GM23248 (cell line): ENCODE data around the gene TMIGD1. TPM values are rescaled to one million over a fixed set of nuclear protein-coding genes. Genes with fewer than 3 reads are reported as not detected.

ENCODE experiments used
- DNase-seq: peaks from one replicate; pipeline ENCODE4 v3.0.0-alpha.2; 2015
- H2AFZ ChIP-seq: fragments of 200-600 bp; sonication (generic); 2 replicates; pipeline ENCODE4 v1.6.1; 2016; ENCODE audit warnings: antibody characterized with exemption
- H3F3A ChIP-seq: fragments of 200-600 bp; sonication (generic); 2 replicates; pipeline ENCODE4 v1.6.1; 2016; ENCODE audit warnings: mild to moderate bottlenecking, antibody characterized with exemption, mixed run types; ENCODE audit not compliant: insufficient read depth
- H3K27ac ChIP-seq: fragments of 200-600 bp; sonication (generic); 2 replicates; pipeline ENCODE4 v1.5.1; 2016; ENCODE audit warnings: mild to moderate bottlenecking
- H3K27me3 ChIP-seq: fragments of 200-600 bp; sonication (generic); replicated peaks from 2 replicates; pipeline ENCODE4 v1.6.1; 2016; ENCODE audit warnings: mild to moderate bottlenecking; ENCODE audit not compliant: insufficient read depth
- H3K36me3 ChIP-seq: fragments of 200-600 bp; sonication (generic); 2 replicates; pipeline ENCODE4 v1.6.1; 2016; ENCODE audit warnings: low read depth, mild to moderate bottlenecking
- H3K4me1 ChIP-seq: fragments of 200-600 bp; sonication (generic); 2 replicates; pipeline ENCODE4 v1.6.1; 2016; ENCODE audit warnings: mild to moderate bottlenecking; ENCODE audit not compliant: insufficient read depth
- H3K4me2 ChIP-seq: fragments of 200-600 bp; sonication (generic); one replicate; pipeline ENCODE4 v1.6.1; 2016; ENCODE audit warnings: mild to moderate bottlenecking; ENCODE audit not compliant: unreplicated experiment
- H3K4me3 ChIP-seq: fragments of 200-600 bp; sonication (generic); 2 replicates; pipeline ENCODE4 v1.5.1; 2016; ENCODE audit warnings: mild to moderate bottlenecking
- H3K79me2 ChIP-seq: fragments of 200-600 bp; sonication (generic); 2 replicates; pipeline ENCODE4 v1.6.1; 2016; ENCODE audit warnings: mild to moderate bottlenecking; ENCODE audit not compliant: insufficient read depth
- H3K9ac ChIP-seq: fragments of 200-600 bp; sonication (generic); 2 replicates; pipeline ENCODE4 v1.6.1; 2016; ENCODE audit warnings: mild to moderate bottlenecking
- H3K9me2 ChIP-seq: fragments of 200-600 bp; sonication (generic); 2 replicates; pipeline ENCODE4 v1.6.1; 2016; ENCODE audit warnings: mixed run types, mild to moderate bottlenecking, moderate library complexity; ENCODE audit not compliant: insufficient read depth
- H3K9me3 ChIP-seq: fragments of 200-600 bp; sonication (generic); one replicate; pipeline ENCODE4 v1.6.1; 2017; ENCODE audit warnings: low read depth
- H4K20me1 ChIP-seq: fragments of 200-600 bp; sonication (generic); 2 replicates; pipeline ENCODE4 v1.6.0; 2016; ENCODE audit not compliant: insufficient read depth
- EZH2 ChIP-seq: fragments of 200-600 bp; sonication (generic); IDR thresholded peaks from 2 replicates; pipeline ENCODE4 v1.6.1; 2018; ENCODE audit warnings: antibody characterized with exemption, mild to moderate bottlenecking; ENCODE audit not compliant: insufficient read depth, poor library complexity, severe bottlenecking
- EZH2phosphoT487 ChIP-seq: fragments of 200-600 bp; sonication (generic); IDR thresholded peaks from 2 replicates; pipeline ENCODE4 v1.6.1; 2018; ENCODE audit warnings: antibody characterized with exemption, moderate library complexity, mild to moderate bottlenecking, low read depth; ENCODE audit not compliant: insufficient read depth
- WGBS, 2 experiments: methylation state at CpG; one replicate each; pipeline ENCODE4 v1.1.6; 2015 to 2017; ENCODE audit warnings: low lambda C conversion rate in 2 of 2, low coverage in 1 of 2; ENCODE audit errors: missing lambda C conversion rate in 2 of 2; 5-methylcytosine and 5-hydroxymethylcytosine counted together
- in situ Hi-C: fragments of 300-500 bp; cut with MboI; formaldehyde crosslinking; loops from 2 replicates; pipeline ENCODE4 v1.15.0; 2020
- polyA plus RNA-seq: library from polyadenylated mRNA; unstranded; fragments of >200 nt; fragmentation: Nextera tagmentation; extraction: Ambion mirVana; gene quantifications from 2 replicates; pipeline ENCODE4 v1.2.1, GENCODE V29; 2016
- total RNA-seq: library from RNA; depleted of rRNA; stranded (reverse); fragments of >200 nt; shearing (Covaris generic); gene quantifications from 2 replicates; pipeline ENCODE4 v1.2.3, GENCODE V29; 2014

The TMIGD1 gene
- total and polyA plus RNA-seq, 2 experiments from 2014 or later, result not detected

GRCh38 chr17:30379903-30380381 is 46.1 kb upstream of the TMIGD1 start:
- H3K9me2 ChIP-seq, result no peaks in the 10 kb centered on the region
- H3K79me2 ChIP-seq, result peaks cover 60% of the 10 kb centered on the region
- peak overlapping the region; percentile 84 for H3K4me3 ChIP-seq
- H3K27me3 ChIP-seq, result no peaks in the 10 kb centered on the region
- H2AFZ ChIP-seq, result peak overlapping the region; percentile 99
- in situ Hi-C loops, result no loop called here
- peaks cover 40% of the 10 kb centered on the region for H3F3A ChIP-seq
- peak overlapping the region; percentile 96 for H3K4me2 ChIP-seq
- H3K9ac ChIP-seq, result peak overlapping the region; percentile 88
- H4K20me1 ChIP-seq, result no peaks in the 10 kb centered on the region
- H3K9me3 ChIP-seq, result no peaks in the 10 kb centered on the region
- H3K4me1 ChIP-seq, result peaks cover 56% of the 10 kb centered on the region
- H3K27ac ChIP-seq, result peak overlapping the region; percentile 93; the same call in 1 of the 2 replicates
- TF ChIP-seq EZH2phosphoT487, result no peak
- TF ChIP-seq EZH2, result no peak
- H3K36me3 ChIP-seq, result no peaks in the 10 kb centered on the region
- no peak for DNase-seq
- WGBS, 2 experiments, result 10 to 11% methylated on average over 5 of the region's 5 CpGs

- WGBS, 2 experiments, result 1% methylated on average over 60 to 67 of the region's 68 CpGs
- in situ Hi-C loops, result no loop called here
- Histone ChIP-seq H3F3A (peaks cover 40% of the 10 kb centered on the region), H3K27ac (peak overlapping the region; percentile 93), H3K79me2 (peaks cover 54% of the 10 kb centered on the region), H2AFZ (peak overlapping the region; percentile 99), H3K9me2 (no peaks in the 10 kb centered on the region), H4K20me1 (no peaks in the 10 kb centered on the region), H3K27me3 (no peaks in the 10 kb centered on the region), H3K9me3 (no peaks in the 10 kb centered on the region), H3K4me1 (peaks cover 56% of the 10 kb centered on the region), H3K4me2 (peak overlapping the region; percentile 96), H3K4me3 (peak overlapping the region; percentile 84), H3K9ac (peak overlapping the region; percentile 88), H3K36me3 (no peaks in the 10 kb centered on the region)
- no peak for TF ChIP-seq EZH2phosphoT487
- TF ChIP-seq EZH2, result no peak
- peak; percentile 40 for DNase-seq
Observed at GRCh38 chr17:30379303-30379902, 45.5 kb upstream of the TMIGD1 start.

GRCh38 chr17:30378825-30379302 is 45.0 kb upstream of the TMIGD1 start, which contains the start of gene CPD:
Gene CPD (plus strand): TSS chr17:30378927. CDS start chr17:30378981, 54 bp downstream.
- peak within 1 kb of the TSS; percentile 99 for H2AFZ ChIP-seq
- TF ChIP-seq EZH2phosphoT487, result no peak
- no peak for TF ChIP-seq EZH2
- no peaks in the 10 kb centered on the region for H3K9me2 ChIP-seq
- peaks cover 49% of the 10 kb centered on the region for H3K79me2 ChIP-seq
- no peaks in the 10 kb centered on the region for H4K20me1 ChIP-seq
- in situ Hi-C loops, result no loop called here
- whole genome bisulfite sequencing, 2 experiments, result 1 to 2% methylated on average over 24 to 33 of the region's 59 CpGs
- H3K4me2 ChIP-seq, result peak within 1 kb of the TSS; percentile 96
- peaks cover 56% of the 10 kb centered on the region for H3K4me1 ChIP-seq
- H3K27me3 ChIP-seq, result no peaks in the 10 kb centered on the region
- H3K9ac ChIP-seq, result peak within 1 kb of the TSS; percentile 88
- H3K4me3 ChIP-seq, result peak within 1 kb of the TSS; percentile 84
- no peaks in the 10 kb centered on the region for H3K9me3 ChIP-seq
- H3F3A ChIP-seq, result peaks cover 40% of the 10 kb centered on the region
- peak; percentile 99 for DNase-seq
- H3K27ac ChIP-seq, result peak within 1 kb of the TSS; percentile 93
- H3K36me3 ChIP-seq, result no peaks in the 10 kb centered on the region

GRCh38 chr17:30378241-30378824 is 44.5 kb upstream of the TMIGD1 start:
- no peaks in the 10 kb centered on the region for H3K9me3 ChIP-seq
- peak; percentile 76 for DNase-seq
- peak overlapping the region; percentile 91 for H3K4me2 ChIP-seq
- peak overlapping the region; percentile 84 for H3K4me3 ChIP-seq
- no peaks in the 10 kb centered on the region for H3K9me2 ChIP-seq
- H3K27ac ChIP-seq, result peak overlapping the region; percentile 93
- peaks cover 44% of the 10 kb centered on the region for H3K79me2 ChIP-seq
- H4K20me1 ChIP-seq, result no peaks in the 10 kb centered on the region
- H3F3A ChIP-seq, result peaks cover 40% of the 10 kb centered on the region
- no peaks in the 10 kb centered on the region for H3K27me3 ChIP-seq
- in situ Hi-C loops, result no loop called here
- H3K4me1 ChIP-seq, result peaks cover 56% of the 10 kb centered on the region
- no peaks in the 10 kb centered on the region for H3K36me3 ChIP-seq
- WGBS, 2 experiments, result 2 to 5% methylated on average over 31 of the region's 31 CpGs
- H3K9ac ChIP-seq, result peak overlapping the region; percentile 88
- TF ChIP-seq EZH2, result no peak
- no peak for TF ChIP-seq EZH2phosphoT487
- peak overlapping the region; percentile 99 for H2AFZ ChIP-seq
